HG03378 (cell line): ENCODE measurements around the gene EXD3.
"Not testable (repeated sequence)": the region's sequence is repeated elsewhere in the genome, so short reads cannot be mapped to it uniquely, and the experiment has no call there.

ENCODE experiments used
- ATAC-seq: cut with Tn5 transposase; IDR thresholded peaks from one replicate; pipeline ENCODE4 v1.9.1; 2021; ENCODE audit warnings: mild to moderate bottlenecking, moderate library complexity; ENCODE audit not compliant: unreplicated experiment

The EXD3 gene

DNA sequence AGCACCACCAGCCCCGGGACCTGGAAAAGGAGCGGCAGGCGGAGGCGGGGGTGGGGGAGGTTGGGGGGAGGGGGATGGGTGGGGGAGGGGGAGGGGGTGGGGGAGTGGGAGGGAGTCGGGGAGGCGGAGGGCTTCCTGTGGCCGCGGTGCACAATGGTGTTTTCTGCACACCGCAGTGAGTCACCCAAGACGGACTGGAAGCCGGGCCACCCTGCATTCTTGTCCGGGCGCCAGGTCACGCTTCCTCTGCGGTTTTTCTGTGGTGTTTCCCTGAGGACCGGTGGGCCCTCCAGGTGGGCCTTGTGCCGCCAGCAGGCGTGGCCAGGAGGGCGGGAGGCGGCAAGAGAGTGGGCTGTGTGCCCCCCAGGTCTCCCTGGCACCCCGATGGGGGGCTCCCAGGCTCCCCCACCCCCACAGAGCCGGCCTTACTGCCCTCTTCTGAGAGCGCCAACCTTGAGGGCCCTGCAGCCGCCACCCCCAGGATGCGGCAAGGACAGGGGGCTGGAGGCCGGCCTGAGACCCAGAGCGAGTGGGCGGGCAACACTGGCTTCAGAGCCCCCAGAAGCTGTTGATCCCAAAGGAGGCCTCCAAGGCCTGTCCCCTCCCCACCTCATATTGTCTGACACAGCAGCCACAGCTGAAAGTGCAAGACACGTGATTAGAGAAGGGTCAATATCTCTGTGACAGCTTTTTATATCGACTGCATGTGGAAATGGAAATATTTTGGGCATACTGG is 11.1 kb downstream of the EXD3 start:
- ATAC-seq, result no peak

DNA sequence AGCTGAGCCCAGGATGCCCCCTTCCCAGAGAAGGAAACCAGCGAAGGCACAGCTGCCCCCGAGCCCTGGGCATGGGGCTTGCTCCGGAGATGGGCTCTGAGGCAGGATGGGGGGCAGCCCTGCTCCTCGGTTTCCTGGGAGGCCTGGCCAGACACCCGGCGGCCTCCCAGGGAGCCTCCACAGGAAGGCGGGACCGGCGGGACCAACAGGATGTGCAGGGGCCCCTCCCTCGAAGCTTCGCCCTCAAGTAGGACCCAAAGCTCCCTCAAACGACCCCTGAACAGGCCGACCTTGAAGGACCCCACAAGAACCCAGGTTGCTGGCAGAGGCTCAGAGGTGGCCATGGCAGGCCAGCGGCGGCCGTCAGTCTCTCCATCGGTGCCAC is 11.7 kb downstream of the EXD3 start:
- ATAC-seq, result no peak

DNA sequence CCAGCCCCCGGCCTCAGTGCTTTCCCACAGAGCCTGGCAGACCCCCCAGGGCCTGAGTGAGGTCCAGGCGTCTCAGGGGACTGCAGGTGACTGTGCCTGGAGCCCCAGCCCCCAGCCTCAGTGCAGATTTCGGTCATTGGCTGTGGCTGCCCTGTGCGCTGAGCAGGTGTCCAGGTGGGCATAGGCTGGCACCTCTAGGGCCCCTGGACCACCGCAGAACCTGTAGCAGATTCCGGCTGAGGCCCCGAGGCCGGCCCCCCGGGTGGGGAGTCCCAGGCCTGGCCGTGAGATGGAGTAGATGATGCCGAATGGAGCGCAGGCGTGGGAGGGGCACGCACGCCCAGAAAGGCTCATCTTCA is 12.1 kb downstream of the EXD3 start:
- ATAC-seq, result no peak

DNA sequence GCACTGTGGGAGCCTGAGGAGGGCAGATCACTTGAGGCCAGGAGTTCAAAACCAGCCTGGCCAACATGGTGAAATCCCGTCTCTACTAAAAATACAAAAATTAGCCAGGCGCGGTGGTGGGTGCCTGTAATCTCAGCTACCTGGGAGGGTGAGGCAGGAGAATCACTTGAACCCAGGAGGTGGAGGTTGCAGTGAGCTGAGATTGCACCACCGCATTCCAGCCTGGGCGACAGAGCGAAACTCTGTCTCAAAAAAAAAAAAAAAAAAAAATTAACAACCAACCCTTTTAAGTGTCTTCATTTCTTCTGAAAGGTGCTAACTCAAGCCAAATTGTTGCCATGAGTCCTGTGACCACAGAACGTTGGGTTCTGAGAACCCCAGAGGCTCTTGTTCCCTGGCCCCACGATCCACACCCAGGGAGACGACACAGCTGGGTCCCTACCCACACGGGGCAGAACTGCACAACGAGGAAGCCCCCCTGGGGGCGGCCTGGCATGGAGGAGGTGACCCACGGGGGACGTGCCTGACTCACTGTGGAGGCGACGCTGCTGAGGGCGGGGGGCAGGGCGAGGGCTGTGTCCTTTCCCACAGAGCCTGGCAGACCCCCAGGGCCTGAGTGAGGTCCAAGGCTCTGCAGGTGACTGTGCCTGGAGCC is 12.6 kb downstream of the EXD3 start:
- ATAC-seq, result not testable (repeated sequence)

DNA sequence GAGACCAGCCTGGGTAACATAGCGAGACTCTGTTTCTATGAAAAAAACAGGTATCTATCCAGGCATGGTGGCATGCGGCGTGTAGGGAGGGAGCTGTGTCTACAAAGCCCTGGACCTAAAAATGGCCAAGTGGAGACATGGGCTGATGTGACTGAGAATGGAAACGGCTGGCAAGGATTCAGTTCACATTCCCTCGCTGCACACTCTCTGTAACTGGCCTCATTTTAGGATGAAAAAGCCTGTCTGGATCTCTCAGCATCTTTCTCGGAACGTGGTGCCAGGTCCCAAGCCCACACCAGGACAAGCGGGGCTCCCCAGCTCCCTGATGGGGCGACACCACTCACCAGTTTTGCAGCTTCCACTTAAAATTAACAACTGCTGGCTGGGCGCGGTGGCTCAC is 13.4 kb downstream of the EXD3 start:
- no peak for ATAC-seq

DNA sequence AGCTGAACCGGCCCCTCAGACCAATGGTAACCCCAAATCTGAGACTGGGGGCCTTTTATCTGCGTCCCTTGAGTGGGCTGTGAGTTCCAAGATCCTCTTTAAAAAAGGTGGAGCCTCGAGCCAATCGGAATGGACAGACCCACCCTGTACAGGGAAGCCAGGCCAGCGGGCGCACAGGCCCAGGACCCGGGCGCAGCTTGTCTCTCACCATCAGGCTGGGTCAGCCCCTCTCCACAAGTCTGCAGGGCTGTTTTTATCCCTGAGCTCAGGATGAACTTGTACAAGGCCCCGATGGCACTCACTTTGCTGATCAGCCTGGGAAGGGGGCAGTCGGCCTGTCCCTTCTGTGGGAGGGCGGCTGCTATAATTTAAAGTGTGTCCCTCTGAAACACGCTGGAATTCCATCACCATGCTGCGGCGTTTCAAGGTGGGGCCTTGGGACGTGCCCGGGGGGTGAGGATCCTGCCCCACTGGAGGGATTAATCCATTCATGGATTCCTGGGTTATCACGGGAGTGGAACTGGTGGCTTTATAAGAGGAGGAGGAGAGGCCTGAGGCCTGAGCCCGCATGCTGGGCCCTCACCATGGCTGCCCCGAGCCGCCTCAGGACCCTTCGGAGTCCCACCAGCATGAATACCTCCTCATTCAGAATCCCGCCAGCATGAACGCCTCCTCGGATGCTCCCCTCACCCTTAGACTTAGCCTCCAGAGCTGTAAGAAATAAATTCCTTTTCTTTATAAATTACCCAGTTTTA is 14.1 kb downstream of the EXD3 start:
- ATAC-seq, result no peak

DNA sequence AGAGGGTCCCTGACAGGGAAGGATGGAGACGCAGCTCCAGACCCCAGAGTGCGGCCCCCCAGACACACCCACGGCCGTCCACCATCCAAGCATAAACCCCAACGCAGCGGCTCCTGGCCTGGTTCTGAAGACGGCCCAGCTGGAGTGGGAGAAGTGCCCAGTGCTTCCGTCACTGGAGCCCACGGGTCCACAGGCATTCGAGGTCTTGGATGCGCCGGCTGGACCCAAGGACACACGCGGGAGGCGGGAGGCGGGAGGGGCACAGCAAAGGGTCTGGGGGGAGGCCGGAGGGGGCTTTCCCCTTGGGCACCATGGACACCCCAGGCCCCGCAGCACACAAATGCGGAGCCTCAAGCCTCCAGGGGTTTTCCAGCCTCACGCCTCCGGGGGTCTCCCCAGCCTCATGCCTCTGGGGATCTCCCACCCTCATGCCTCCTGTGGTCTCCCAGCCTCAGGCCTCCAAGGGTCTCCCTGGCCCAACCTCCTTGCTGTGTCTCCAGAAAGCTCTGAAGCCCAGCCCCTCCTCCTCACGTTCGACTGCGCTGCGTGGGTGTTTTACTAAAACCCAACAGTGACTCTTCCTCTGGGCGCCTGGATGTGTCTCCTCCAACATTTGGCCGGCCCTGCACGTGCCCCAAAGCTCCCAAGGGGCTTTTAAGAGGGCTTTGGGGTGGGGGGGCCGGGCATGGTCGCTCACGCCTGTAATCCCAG is 15.2 kb downstream of the EXD3 start:
- no peak for ATAC-seq

DNA sequence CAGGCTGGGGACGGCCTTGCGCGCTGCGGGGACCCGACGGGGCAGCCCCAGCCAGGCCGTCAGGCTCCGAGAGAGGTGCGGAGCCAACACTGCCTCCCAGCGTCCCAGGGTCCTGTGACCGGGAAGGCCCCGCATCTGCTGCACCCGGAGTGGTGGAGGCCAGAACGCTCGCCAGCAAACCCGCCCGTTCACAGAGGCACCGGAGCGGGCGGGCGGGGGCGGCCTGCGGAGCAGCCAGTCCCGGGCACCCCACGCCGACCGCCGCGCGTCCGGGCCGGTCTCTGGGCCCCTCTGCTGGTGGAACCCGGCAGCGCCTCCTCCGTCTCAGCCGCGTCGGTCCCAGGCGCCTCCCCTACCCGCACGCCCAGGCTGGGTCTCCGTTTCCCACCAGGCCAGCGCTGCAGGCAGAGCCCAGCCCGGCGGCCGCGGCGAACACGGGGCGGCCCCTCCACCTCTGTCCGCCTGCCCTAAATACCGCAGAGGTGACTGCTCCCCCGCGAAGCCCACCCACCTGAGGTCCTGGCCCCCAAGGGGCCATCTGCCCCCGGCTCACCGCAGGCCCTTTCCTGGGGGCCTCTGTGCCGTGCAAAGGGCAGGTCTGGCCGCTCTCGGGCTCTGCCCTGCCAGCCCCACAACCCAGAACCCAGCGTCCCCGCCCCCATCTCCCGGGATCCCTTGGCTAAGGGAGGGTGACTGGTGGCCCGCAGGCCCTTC is 15.9 kb downstream of the EXD3 start:
- no peak for ATAC-seq

DNA sequence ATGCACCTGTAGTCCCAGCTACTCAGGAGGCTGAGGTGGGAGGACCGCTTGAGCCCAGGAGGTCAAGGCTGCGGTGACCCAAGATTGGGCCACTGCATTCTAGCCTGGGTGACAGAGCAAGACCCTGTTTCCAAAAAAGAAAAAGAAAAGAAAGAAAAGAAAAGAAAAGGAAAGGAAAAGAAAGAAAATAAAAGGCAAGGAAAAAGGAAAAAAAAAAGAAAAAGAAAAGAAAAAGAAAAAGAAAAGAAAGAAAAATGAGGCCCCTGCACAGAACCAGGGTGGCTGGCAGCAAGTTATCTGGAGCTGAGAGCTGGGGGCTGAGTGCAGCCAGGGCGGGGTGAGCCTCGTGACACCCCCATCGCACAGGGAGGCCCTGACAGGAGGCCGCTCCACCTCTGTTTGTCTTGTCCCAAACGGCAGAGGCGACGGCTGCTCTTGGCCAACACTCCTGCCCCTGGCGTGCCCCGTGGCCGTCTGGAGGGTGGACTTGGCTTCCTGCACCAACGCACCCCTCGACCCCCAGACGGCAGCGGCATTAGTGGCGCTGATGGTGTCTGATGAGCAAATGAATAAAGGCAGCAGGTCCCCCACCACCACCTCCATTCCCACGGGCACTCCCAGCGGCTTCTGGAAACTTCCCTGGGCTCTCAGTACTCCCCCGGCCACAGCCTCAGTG is 16.7 kb downstream of the EXD3 start:
- ATAC-seq, result no peak

DNA sequence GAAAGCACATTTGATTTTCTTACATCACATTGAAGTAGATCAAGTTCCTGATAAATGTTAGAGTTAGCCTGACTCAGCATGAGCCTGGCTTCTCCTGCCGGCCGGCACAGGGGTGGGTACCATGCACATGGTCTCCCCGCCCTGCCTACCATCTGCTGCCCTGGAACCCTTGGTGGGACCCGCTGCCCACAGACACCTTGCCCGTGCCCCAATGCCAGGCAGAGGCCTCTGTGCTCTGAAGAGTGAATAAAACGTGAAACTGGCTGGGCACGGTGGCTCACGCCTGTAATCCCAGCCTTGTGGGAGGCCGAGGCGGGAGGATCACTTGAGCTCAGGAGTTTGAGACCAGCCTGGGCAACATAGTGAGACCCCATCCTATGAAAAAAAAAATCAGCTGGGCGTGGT is 17.3 kb downstream of the EXD3 start:
- ATAC-seq, result no peak

DNA sequence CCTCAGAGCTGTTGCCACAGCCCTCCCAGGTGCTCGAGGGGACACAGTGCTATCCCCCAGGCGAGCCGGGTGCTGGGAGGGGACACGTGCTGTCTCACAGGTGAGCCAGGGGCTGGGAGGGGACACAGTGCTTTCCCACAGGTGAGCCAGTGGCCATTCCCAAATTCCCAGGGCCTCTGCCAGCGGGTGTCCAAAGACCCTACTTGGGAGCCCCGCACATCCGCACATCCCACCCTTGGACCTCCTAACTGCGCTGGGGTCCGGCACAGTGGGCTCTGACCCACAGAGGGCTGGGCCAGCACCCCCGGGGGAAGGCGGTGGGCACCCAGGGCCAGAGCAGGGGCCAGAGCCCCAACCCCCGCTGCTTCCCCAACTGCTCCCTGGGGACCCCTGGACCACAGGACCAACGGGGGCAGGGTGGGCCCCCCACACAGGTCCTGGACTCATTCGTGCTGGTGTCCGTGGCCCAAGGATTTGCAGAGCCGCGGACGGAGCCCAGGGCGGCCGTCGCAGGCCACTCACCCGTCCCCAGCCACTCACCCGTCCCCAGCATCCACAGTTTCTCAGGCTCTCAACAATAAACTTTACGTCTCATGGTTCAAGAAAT is 17.9 kb downstream of the EXD3 start:
- ATAC-seq, result no peak

DNA sequence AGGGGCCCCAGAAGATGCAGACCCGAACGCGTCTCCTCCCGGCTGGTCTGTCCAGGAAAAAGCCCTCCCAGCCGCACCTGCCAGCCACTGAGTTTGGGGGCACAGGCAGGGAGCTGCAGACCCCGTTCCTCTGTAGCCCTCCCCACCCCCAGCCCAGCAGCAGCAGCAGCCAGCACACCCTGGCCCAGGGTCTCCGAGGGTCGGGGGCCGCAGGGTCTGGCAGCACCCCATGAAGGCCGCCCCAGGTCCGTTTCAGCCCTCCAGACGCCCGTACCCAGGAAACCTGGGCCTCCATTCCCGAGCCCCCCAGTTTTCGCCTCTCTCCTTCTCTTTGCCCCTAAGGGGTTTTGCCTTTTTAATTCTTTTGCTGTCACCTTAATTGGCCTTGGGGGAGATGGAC is 19.7 kb downstream of the EXD3 start:
- no peak for ATAC-seq

DNA sequence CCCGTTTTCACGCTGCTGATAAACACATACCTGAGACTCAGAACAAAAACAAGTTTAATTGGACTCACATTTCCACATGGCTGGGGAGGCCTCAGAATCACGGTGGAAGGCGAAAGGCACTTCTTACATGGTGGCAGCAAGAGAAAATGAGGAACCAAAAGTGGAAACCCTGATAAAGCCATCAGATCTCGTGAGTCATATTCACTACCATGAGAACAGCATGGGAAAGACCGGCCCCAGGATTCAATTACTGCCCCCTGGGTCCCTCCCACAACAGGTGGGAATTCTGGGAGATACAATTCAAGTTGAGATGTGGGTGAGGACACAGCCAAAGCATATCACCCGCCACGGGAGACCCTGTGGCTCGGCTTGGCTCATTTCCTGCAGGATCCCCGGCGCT is 20.2 kb downstream of the EXD3 start:
- ATAC-seq, result no peak

DNA sequence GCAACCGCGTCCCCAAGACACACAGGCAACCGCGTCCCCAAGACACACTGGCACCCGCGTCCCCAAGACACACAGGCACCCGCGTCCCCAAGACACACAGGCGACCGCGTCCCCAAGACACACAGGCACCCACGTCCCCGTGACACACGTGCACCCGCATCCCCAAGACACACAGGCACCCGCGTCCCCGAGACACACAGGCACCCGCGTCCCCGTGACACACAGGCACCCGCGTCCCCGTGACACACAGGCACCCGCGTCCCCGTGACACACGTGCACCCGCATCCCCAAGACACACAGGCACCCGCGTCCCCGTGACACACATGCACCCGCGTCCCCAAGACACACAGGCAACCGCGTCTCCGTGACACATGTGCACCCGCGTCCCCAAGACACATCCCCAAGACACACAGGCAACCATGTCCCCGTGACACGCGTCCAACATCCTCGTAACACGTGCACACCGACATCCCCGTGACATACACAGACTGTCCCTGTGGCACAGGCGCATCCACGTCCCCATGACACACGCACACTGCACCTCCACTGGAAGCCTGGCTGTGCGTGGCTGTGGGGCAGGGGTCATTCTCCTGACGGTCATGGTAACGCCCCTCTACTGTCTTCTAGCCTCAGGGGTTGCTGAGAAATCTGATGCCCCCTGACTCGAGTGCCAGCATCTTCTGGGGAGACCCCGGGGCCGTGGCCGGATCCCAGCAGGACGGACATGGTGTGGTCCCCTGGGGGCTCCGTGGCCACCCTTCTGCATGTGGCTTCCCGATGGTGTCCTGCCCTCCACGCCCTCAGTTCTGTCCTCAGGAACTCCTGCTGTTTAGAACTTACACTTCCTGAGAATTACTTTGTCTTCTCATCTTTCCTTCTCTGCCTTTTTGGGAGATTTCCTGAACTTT is 24.1 kb downstream of the EXD3 start:
- no peak for ATAC-seq

DNA sequence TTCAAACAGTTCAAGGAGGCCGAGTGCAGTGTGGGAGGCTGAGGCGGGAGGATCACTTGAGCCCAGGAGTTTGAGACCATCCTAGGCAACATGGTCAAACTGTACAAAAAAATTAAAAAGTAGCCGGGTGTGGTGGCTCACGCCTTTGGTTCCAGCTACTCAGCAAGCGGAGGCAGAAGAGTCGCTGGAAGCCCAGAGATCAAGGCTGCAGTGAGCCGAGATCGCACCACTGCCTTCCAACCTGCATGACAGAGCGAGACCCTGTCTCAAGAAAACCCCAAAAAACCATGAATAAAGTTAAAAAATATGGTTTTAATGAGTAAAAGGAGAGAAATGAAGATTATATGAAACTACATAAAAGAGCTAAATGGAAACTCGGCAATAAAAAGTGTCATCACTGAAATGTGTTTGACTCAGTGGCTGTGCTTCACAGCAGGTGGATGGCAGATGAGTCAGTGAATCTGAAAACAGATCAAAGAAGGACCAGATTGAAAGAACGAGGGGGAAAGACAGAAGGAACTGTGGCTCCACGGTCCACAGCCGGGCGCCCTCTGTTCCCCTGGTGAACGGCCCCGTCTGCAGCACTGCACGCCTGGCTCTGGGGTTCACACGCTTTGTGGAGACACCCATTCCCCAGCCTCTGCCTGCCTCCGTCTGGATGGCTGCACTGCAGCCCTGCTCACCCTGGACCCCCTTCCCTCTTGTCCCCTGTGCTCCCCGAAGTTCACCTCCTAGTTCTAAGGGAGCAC is 25.1 kb downstream of the EXD3 start:
- no peak for ATAC-seq

DNA sequence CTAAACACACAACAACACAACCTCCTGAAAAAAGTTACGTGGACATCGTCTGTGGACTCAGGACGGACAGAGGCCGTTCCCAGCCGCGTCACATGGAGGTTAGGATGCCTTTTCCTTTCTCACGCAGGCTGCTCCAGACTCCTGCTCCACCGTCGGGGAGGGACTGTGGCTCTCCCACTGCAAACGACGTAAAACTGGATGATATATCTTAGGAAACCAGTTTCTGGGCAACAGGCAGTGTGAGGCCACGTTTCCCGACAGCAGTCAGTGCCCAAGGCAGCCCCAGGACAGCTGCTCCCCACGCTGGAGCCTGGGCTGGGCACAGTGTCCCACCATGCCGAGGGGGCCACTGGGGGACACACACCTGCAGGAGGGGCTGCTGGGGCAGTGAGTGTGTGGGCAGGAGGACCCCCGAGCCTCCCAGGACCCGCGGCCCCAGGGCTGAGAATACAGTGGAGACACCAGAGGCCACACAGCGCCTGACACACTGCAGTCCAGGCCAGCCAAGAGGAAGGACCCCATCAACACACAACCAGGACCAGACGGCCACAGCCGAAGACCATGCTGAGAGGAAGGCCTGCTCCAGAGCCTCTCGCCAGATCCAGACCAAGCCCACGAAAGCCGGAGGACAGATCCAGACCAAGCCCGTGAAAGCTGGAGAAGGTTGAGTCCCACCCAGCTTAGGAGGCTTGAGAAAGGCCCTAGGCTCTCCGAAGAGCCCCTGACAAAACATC is 26.2 kb downstream of the EXD3 start:
- ATAC-seq, result no peak

DNA sequence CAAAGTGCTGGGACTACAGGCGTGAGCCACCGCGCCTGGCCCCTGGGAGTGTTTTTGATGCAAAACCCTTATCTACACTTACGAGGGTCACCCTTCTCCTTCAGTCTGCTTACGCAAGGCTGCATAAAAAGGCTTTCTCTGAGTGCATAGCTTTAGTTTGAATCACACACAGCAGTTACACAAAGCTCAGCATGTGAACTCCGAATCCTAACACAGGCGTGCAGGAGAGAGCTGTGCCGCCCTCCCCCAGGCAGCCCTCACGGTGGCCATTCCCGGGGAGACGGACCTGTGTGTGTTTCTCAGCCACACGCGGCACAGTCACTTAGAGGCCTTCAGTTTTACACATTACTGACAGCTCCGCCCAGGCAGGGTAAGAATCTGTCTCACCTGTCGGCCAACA is 26.7 kb downstream of the EXD3 start:
- ATAC-seq, result no peak

DNA sequence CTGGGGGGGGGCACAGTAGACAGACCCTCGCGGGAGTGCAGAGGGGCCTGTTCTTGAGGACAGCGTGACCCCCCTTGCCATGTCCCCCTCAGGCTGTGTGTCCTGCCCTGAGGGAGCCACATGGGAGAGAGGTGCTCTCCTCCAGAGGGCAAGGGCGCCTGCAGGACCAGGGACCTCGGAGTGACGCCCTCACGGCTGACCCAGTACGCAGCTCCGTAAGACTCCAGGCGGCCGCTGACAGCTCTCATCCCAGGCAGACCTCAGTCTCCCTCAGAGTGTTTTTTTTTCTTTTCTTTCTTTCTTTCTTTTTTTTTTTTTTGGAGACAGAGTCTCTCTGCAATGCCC is 27.3 kb downstream of the EXD3 start:
- ATAC-seq, result no peak
